Hepatocyte (in vitro differentiated cells): Measurements from ENCODE around the gene BEND3. TPM values are rescaled to one million over a fixed set of nuclear protein-coding genes. Genes with fewer than 3 reads are reported as not detected.

Experiments
- DNase-seq: peaks from one replicate; pipeline ENCODE4 v3.0.0-alpha.2; 2016; ENCODE audit warnings: low spot score
- H2AFZ ChIP-seq: fragments of 200-600 bp; sonication (generic); 2 replicates; pipeline ENCODE4 v1.6.0; 2016; ENCODE audit warnings: antibody characterized with exemption, mild to moderate bottlenecking
- H3K27ac ChIP-seq: fragments of 200-600 bp; sonication (generic); 2 replicates; pipeline ENCODE4 v1.5.1; 2016; ENCODE audit warnings: mild to moderate bottlenecking
- H3K27me3 ChIP-seq: fragments of 200-600 bp; sonication (generic); 2 replicates; pipeline ENCODE4 v1.6.1; 2016
- H3K36me3 ChIP-seq: fragments of 200-600 bp; sonication (generic); replicated peaks from 2 replicates; pipeline ENCODE4 v1.5.1; 2016; ENCODE audit warnings: low read depth; ENCODE audit not compliant: insufficient read depth
- H3K4me1 ChIP-seq: fragments of 200-600 bp; sonication (generic); 2 replicates; pipeline ENCODE4 v1.5.1; 2016; ENCODE audit warnings: mild to moderate bottlenecking, moderate library complexity; ENCODE audit not compliant: insufficient read depth
- H3K4me2 ChIP-seq: fragments of 200-600 bp; sonication (generic); 2 replicates; pipeline ENCODE4 v1.6.0; 2016
- H3K4me3 ChIP-seq: fragments of 200-600 bp; sonication (generic); 2 replicates; pipeline ENCODE4 v1.5.1; 2016; ENCODE audit warnings: mild to moderate bottlenecking
- H3K79me2 ChIP-seq: fragments of 200-600 bp; sonication (generic); 2 replicates; pipeline ENCODE4 v1.6.0; 2017; ENCODE audit warnings: mild to moderate bottlenecking
- H3K9me2 ChIP-seq: fragments of 200-600 bp; sonication (generic); replicated peaks from 2 replicates; pipeline ENCODE4 v1.6.0; 2017; ENCODE audit warnings: mild to moderate bottlenecking; ENCODE audit not compliant: insufficient read depth
- H3K9me3 ChIP-seq: fragments of 200-600 bp; sonication (generic); 2 replicates; pipeline ENCODE4 v1.5.1; 2016; ENCODE audit warnings: low read depth, mild to moderate bottlenecking
- H4K20me1 ChIP-seq: fragments of 200-600 bp; sonication (generic); 2 replicates; pipeline ENCODE4 v1.6.0; 2016; ENCODE audit warnings: mild to moderate bottlenecking; ENCODE audit not compliant: insufficient read depth, poor library complexity, severe bottlenecking
- EZH2 ChIP-seq: fragments of 200-600 bp; sonication (generic); IDR thresholded peaks from 2 replicates; pipeline ENCODE4 v1.6.1; 2016; ENCODE audit warnings: antibody characterized with exemption, mild to moderate bottlenecking, borderline replicate concordance
- EZH2phosphoT487 ChIP-seq: fragments of 200-600 bp; sonication (generic); IDR thresholded peaks from one replicate; pipeline ENCODE4 v1.6.1; 2018; ENCODE audit warnings: antibody characterized with exemption, mild to moderate bottlenecking, low read depth, moderate library complexity; ENCODE audit not compliant: unreplicated experiment, severe bottlenecking
- WGBS: methylation state at CpG from one replicate; pipeline ENCODE4 v1.1.6; 2016; ENCODE audit warnings: low lambda C conversion rate; ENCODE audit errors: missing lambda C conversion rate; 5-methylcytosine and 5-hydroxymethylcytosine counted together
- polyA plus RNA-seq: library from polyadenylated mRNA; unstranded; fragments of >200 nt; fragmentation: Nextera tagmentation; extraction: Ambion mirVana; gene quantifications from 2 replicates; pipeline ENCODE4 v1.2.1, GENCODE V29; 2016
- total RNA-seq: library from RNA; depleted of rRNA; stranded (reverse); fragments of >200 nt; gene quantifications from 2 replicates; pipeline ENCODE4 v1.2.3, GENCODE V29; 2014
- TF ChIP-seq, protein P1 (sequence below): fragments of 200-600 bp; sonication (generic); IDR thresholded peaks from 2 replicates; pipeline ENCODE4 v1.5.1; 2016; ENCODE audit warnings: antibody characterized with exemption, mild to moderate bottlenecking; ENCODE audit not compliant: poor library complexity

The BEND3 gene
- total and polyA plus RNA-seq, 2 experiments from 2014 or later = 2.7 to 5.7 TPM

- H3K36me3 ChIP-seq = no peaks in the 10 kb centered on the region
- H2AFZ ChIP-seq = no peak overlapping the region
- H3K9me2 ChIP-seq = no peaks in the 10 kb centered on the region
- no peaks in the 10 kb centered on the region for H3K79me2 ChIP-seq
- H3K27me3 ChIP-seq = no peaks in the 10 kb centered on the region
- peaks cover 8% of the 10 kb centered on the region for H3K4me1 ChIP-seq
- peak; percentile 35 for DNase-seq
- no peaks in the 10 kb centered on the region for H4K20me1 ChIP-seq
- TF ChIP-seq, protein P1, sequence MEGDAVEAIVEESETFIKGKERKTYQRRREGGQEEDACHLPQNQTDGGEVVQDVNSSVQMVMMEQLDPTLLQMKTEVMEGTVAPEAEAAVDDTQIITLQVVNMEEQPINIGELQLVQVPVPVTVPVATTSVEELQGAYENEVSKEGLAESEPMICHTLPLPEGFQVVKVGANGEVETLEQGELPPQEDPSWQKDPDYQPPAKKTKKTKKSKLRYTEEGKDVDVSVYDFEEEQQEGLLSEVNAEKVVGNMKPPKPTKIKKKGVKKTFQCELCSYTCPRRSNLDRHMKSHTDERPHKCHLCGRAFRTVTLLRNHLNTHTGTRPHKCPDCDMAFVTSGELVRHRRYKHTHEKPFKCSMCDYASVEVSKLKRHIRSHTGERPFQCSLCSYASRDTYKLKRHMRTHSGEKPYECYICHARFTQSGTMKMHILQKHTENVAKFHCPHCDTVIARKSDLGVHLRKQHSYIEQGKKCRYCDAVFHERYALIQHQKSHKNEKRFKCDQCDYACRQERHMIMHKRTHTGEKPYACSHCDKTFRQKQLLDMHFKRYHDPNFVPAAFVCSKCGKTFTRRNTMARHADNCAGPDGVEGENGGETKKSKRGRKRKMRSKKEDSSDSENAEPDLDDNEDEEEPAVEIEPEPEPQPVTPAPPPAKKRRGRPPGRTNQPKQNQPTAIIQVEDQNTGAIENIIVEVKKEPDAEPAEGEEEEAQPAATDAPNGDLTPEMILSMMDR = no peak
- no peak for TF ChIP-seq EZH2
- TF ChIP-seq EZH2phosphoT487 = no peak
- WGBS = 79% methylated on average over 9 of the region's 9 CpGs
- peak overlapping the region; percentile 47 for H3K4me2 ChIP-seq
- H3K9me3 ChIP-seq = no peaks in the 10 kb centered on the region
- H3K27ac ChIP-seq = peak overlapping the region; percentile 81
- no peak overlapping the region for H3K4me3 ChIP-seq
Measured at GRCh38 chr6:107066697-107067659, 48.3 kb downstream of the BEND3 start.

DNA sequence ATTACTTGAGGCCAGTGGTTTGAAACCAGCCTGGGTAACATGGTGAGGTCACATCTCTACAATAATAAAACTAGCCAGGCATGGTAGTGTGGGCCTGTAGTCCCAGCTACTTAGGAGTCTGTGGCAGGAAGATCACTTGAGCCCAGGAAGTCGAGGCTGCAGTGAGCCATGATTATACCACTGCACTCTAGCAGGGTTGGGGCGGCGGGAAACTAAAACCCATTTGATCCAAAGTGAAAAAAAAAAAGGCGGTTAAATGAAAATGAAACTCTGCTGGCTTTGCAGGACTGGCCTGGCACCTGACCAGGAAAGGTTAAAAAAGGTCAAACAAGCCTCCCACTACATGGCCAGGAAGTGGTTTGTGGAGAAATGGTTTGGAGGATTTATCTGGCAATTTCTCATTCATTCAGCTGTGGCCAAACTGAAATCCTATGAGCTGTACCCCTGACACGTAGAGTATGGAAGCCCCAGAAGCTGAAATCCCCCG lies 50.7 kb downstream of the BEND3 start:
- TF ChIP-seq EZH2 = no peak
- WGBS = 81% methylated on average over 6 of the region's 6 CpGs
- Histone ChIP-seq H3K27ac (no peak overlapping the region), H3K4me3 (no peak overlapping the region), H4K20me1 (no peaks in the 10 kb centered on the region), H3K79me2 (no peaks in the 10 kb centered on the region), H3K9me3 (no peaks in the 10 kb centered on the region), H3K4me2 (no peak overlapping the region), H2AFZ (no peak overlapping the region), H3K9me2 (no peaks in the 10 kb centered on the region), H3K4me1 (peaks cover 8% of the 10 kb centered on the region), H3K27me3 (no peaks in the 10 kb centered on the region), H3K36me3 (no peaks in the 10 kb centered on the region)
- DNase-seq = no peak

DNA sequence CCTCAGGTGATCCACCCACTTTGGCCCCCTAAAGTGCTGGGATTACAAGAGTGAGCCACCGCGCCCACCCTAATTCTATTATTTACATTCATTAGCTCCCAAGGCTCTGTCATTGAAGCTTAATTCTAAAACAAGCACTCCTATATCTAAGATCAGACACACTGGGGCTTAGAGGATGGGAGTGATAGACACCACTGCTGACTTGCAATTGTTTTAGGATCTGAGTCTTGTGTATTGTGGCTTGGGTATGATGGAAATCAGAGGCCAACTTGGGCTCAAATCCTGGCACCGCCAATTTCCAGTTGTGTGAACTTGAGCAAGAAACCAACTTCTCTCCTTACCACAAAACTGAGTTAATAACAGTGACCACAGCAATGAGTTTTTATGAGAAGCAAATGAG lies 52.6 kb downstream of the BEND3 start:
- WGBS = 81% methylated on average over 3 of the region's 3 CpGs
- H3K9me2 ChIP-seq = no peaks in the 10 kb centered on the region

More for the DNA sequence above, 52.6 kb downstream of the BEND3 start:
- H3K79me2 ChIP-seq = no peaks in the 10 kb centered on the region
- TF ChIP-seq EZH2phosphoT487 (no peak), EZH2 (no peak)
- TF ChIP-seq, protein P1 = no peak
- H3K4me2 ChIP-seq = no peak overlapping the region
- DNase-seq = no peak
- H3K36me3 ChIP-seq = no peaks in the 10 kb centered on the region
- H3K4me1 ChIP-seq = peaks cover 5% of the 10 kb centered on the region
- H3K27me3 ChIP-seq = no peaks in the 10 kb centered on the region
- H3K27ac ChIP-seq = no peak overlapping the region
- no peaks in the 10 kb centered on the region for H3K9me3 ChIP-seq
- no peaks in the 10 kb centered on the region for H4K20me1 ChIP-seq
- H3K4me3 ChIP-seq = no peak overlapping the region
- H2AFZ ChIP-seq = no peak overlapping the region
